ENCODE data around the gene PDXP.
"Not testable (repeated sequence)": the region's sequence is repeated elsewhere in the genome, so short reads cannot be mapped to it uniquely, and the experiment has no call there.

Gene PDXP

DNA sequence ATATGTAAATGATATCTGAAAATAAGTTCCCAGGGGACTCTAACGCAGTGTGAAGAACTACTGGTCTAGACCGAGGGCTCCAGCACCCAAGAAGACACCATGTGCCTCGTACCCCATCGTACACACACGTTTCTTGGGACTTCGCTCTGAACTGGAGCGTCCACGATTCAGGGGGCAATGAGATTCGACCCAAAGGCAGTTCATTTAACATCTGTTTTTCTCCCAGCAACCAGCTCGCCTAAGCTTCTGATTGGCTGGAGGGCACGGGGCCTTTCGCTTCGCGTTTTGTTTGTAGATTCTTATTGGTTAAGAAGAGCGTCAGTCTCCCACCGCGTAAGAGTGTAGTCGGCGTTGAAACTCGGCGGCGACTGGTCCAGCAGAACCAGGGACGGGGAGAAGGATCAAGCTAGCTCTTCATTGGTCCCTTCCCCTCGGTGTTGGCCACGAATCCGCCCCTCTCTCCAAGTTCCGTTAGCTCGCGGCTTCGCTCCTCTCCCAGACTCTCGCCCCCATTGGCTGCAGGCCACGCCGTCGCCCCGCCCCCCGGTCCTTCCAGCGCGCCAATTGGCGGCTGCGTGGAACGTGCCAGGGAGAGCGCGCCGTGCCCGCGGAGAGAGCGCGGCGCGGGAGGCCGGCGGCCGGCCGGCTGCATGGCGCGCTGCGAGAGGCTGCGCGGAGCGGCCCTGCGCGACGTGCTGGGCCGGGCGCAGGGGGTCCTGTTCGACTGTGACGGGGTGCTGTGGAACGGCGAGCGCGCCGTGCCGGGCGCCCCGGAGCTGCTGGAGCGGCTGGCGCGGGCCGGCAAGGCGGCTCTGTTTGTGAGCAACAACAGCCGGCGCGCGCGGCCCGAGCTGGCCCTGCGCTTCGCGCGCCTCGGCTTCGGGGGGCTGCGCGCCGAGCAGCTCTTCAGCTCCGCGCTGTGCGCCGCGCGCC is at the start of gene PDXP:
Gene PDXP (plus strand): TSS at position 591 of the 933 bp plus-strand sequence. CDS start 60 bp downstream, at position 651.
- peak; percentile 98 for DNase-seq (ENCODE audit: low spot score)

DNA sequence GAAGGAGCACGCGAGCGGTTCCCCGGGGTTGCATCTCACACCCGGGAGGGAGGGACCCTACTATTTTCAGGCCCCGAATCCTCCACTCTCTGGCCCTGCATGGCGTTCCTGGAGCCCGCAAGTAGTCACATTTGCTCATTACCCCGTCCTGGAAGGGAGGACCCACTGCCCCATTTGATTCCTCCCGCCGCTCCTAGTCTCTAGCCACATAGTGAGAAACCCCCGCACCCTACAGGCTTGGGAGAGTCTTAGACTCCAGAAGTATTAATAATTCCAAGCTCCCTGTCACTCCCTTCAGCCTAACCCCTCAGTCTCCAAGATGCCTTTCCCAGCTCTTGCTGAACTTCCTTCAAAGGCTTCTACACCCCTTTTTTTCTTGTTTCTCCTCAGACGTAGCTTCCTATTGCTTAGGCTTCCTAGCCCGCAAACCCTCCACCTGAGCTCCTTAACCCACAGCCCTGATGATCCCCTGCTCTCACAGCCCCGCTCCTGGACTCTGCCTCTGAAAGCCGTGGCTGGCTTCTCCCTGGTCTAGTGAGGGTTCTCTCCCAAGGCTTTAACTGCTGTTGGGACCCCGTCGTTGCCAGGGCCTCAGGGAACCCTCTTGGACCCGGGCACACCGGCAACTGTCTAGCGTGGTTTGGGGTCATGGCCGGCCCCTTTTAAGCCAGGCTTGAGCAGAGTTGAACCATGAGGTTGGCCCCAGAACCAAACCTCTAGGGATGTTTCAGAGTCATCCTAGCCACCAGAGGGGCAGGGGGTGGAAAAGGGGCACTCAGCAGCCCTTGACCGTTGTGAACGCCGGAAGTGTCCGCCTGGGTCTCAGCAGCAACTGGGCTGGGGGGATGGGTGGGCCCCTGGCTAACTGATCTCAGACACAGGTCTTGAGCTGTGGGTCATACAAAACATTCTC is 49.0 kb upstream of the PDXP start:
- DNase-seq (ENCODE audit: low spot score), result peak; percentile 20

GRCh38 chr22:37610153-37610475 is 48.4 kb upstream of the PDXP start:
- DNase-seq (ENCODE audit: low spot score), result not testable (repeated sequence)

DNA sequence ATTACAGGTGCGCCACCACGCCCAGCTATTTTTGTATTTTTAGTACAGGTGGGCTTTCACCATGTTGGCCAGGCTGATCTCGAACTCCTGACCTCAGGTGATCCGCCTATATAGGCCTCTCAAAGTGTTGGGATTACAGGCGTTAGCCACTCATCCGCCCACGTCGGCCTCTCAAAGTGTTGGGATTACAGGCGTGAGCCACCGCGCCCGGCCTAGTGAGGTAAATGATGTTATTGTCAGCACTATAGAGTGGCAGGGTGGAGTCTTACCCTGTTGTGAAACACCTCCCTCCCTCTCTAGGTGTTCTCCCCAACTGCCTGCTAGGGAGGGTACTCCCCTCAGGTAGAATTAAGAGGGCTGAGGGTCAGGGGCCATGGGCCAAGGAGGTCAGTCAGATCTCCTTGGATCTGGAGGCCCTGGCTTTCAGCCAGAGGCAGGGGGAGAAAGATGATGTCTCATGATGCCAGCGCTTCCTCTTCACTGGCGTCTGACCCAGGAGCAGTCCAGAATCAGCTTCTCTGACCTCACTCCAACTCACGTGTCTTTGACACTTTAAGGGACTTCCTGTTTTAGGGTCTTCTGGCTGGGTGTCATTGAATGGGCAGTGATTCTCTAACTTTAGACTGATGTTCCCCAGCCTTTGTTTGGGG is 47.9 kb upstream of the PDXP start:
- no peak for DNase-seq (ENCODE audit: low spot score)

GRCh38 chr22:37611207-37611606 is 47.3 kb upstream of the PDXP start:
- no peak for DNase-seq (ENCODE audit: low spot score)

GRCh38 chr22:37616201-37617083 is 42.1 kb upstream of the PDXP start:
- no peak for DNase-seq (ENCODE audit: low spot score)

- no peak for DNase-seq (ENCODE audit: low spot score)
Observed at GRCh38 chr22:37617431-37617830, 41.1 kb upstream of the PDXP start.

DNA sequence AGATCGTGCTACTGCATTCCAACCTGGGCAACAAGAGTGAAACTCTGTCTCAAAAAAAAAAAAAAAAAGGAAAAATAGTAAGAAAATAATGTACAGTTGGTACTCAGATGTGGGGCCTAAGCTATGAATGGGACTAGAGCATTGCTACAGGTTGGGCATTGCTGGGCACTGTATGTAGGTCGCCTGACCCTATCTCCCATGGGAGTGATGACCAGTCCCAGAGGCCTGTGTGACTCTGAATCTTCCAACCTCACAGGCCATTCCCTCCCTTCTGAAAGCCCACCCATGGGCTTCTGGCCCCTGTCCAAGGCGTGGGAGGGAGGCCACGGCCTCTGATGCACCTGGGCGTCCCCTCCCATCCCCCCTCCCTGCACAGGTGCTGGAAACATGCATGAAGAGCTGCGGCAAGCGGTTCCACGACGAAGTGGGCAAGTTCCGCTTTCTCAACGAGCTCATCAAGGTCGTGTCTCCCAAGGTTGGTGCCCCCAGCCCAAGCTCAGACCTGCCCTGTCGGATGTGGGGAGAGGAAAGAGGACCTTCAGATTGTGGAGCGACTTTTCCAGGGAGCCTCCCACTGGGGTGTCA is 40.4 kb upstream of the PDXP start:
- DNase-seq (ENCODE audit: low spot score), result no peak

DNA sequence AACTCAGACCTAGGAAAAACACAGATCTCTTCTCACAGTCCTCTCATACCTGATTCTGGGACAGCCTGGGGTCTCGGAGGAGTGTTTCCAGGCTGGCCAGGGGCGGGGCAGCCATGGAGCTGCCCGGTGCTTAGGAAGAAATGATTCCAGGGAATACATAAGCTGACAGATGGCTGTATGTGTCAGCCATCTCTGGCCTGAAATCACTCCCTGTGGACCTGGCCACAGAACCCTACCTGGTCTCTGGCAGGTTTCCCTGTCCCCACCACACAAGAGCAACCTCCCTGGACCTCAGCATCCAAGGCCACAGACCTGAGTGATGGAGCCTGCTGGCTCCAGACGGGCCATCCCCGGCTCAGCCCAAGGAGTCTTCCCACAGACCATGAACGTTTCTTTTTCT is 39.8 kb upstream of the PDXP start:
- no peak for DNase-seq (ENCODE audit: low spot score)

GRCh38 chr22:37619991-37620390 is 38.5 kb upstream of the PDXP start:
- DNase-seq (ENCODE audit: low spot score), result no peak

GRCh38 chr22:37621352-37621860 is 37.1 kb upstream of the PDXP start:
- DNase-seq (ENCODE audit: low spot score), result no peak

GRCh38 chr22:37623075-37624016 is 35.2 kb upstream of the PDXP start:
- DNase-seq (ENCODE audit: low spot score), result peak; percentile 66

- no peak for DNase-seq (ENCODE audit: low spot score)
Observed at GRCh38 chr22:37624017-37624365, 34.5 kb upstream of the PDXP start.

- DNase-seq (ENCODE audit: low spot score), result no peak
Observed at GRCh38 chr22:37624876-37625275, 33.6 kb upstream of the PDXP start.

GRCh38 chr22:37625737-37626136 is 32.8 kb upstream of the PDXP start:
- no peak for DNase-seq (ENCODE audit: low spot score)

- no peak for DNase-seq (ENCODE audit: low spot score)
Observed at GRCh38 chr22:37626144-37626543, 32.4 kb upstream of the PDXP start.

- no peak for DNase-seq (ENCODE audit: low spot score)
Observed at GRCh38 chr22:37626556-37627075, 31.9 kb upstream of the PDXP start.

DNA sequence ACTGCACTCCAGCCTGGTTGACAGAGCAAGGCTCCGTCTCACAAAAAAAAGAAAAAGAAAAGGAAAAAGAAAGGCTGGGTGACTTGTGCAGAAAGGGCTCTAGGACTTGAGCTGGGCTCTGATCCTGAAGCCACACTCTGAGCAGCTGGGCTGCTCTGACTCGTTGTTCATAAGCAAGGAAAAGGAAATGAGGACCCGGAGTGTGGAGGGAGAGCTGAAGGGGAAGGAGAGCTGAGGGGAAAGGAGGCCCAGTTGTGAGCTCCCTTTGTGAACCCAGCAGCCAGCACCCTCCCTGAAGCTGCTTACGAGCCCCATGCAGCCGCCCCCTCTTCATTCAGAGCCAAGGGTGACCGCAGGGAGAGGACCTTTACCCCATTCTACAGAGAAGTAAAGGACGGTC is 31.4 kb upstream of the PDXP start:
- DNase-seq (ENCODE audit: low spot score), result no peak

DNA sequence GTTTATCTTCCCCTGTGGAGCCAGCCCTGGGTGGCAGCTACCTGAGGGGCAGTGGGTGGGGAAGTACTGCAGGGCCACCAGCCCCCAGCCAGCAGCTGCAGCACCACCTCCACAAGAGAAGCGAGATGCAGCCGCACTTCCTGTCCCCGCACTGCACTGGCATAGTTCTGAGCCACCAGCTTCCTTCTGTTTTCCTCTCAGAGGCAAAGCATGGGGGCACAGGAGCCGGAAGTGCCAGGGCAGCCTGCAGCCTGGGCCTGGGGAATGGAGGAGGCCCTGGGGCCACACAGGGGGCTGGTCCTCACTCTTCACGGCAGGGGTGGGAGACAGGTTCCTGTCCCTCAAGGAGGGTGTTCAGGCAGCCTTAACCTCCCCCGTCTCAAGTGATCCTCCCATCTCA is 31.0 kb upstream of the PDXP start:
- DNase-seq (ENCODE audit: low spot score), result no peak

DNA sequence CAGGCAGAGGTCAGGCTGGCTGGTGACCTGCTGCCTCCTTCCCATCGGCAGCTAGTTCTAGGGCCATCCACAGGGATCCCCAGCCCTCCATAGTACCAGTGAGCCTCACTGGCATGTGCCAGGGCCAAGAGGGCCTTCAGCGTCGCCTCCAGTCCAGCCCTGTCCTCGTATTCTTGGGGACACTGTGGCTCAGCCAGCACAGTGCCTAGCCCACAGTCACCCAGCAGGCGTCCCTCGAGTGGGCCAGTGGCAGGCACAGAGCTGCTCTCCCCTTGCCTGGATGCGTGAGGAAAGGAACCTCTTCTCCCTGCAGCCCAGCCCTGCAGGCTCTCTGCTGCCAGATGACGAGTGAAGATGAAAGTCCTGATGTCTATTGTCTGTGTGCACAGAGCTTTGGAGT is 29.7 kb upstream of the PDXP start:
- no peak for DNase-seq (ENCODE audit: low spot score)

Data from hematopoietic multipotent progenitor cell treated with erythropoietin and hydrocortisone succinate and interleukin-3 and kit ligand, for 15 days (in vitro differentiated cells).